ENCODE data around the gene TAS2R9. TPM values are rescaled to one million over a fixed set of nuclear protein-coding genes. Genes with fewer than 3 reads are reported as not detected.

Gene TAS2R9
- total RNA-seq, 1 donor from 2014 or later = not detected

Other genes starting within 250 kb of the TAS2R9 start
- 8.7 and 11.3 TPM in 2 replicates for gene MAGOHB, start 196.6 kb downstream of the TAS2R9 start, total RNA-seq
- 3.2 and 6.7 TPM in 2 replicates for gene STYK1, start 136.1 kb downstream of the TAS2R9 start, total RNA-seq
- 122 and 127 TPM in 2 replicates for gene YBX3, start 86.8 kb downstream of the TAS2R9 start, total RNA-seq
- gene TAS2R7, start 7.5 kb downstream of the TAS2R9 start, total RNA-seq = under 0.01 TPM in 1 of 2 replicates, not detected in the other
- gene TAS2R8, start 2.9 kb downstream of the TAS2R9 start, total RNA-seq = not detected in 2 replicates
- 0.13 and 0.51 TPM in 2 replicates for gene TAS2R10, start 16.2 kb upstream of the TAS2R9 start, total RNA-seq
- 0.13 and 0.51 TPM in 2 replicates for gene PRR4, start 39.3 kb upstream of the TAS2R9 start, total RNA-seq
- 6.5 and 10.5 TPM in 2 replicates for gene PRH1, start 74.1 kb upstream of the TAS2R9 start, total RNA-seq
- 0.39 and 0.63 TPM in 2 replicates for gene TAS2R13, start 99.4 kb upstream of the TAS2R9 start, total RNA-seq
- gene PRH2, start 119.1 kb upstream of the TAS2R9 start, total RNA-seq = not detected in 2 replicates
- 0.90 and 1.0 TPM in 2 replicates for gene TAS2R14, start 129.1 kb upstream of the TAS2R9 start, total RNA-seq
- 1.2 and 1.8 TPM in 2 replicates for gene TAS2R50, start 176.7 kb upstream of the TAS2R9 start, total RNA-seq
- 1.3 and 2.3 TPM in 2 replicates for gene TAS2R20, start 188.1 kb upstream of the TAS2R9 start, total RNA-seq
- gene TAS2R19, start 212.5 kb upstream of the TAS2R9 start, total RNA-seq = 1.7 and 3.4 TPM in 2 replicates
- 1.2 and 2.3 TPM in 2 replicates for gene TAS2R31, start 221.2 kb upstream of the TAS2R9 start, total RNA-seq

Measured in dermis microvascular lymphatic vessel endothelial cell (primary cell).